RCC 7860 (cell line): Measurements from ENCODE around the gene GPR146.
"Not testable (repeated sequence)": the region's sequence is repeated elsewhere in the genome, so short reads cannot be mapped to it uniquely, and the experiment has no call there.

ENCODE experiments used
- DNase-seq: peaks from one replicate; pipeline ENCODE4 v3.0.0-alpha.2; 2015; ENCODE audit warnings: low spot score
- FAIRE-seq: peaks from 2 replicates; lab custom pipeline; 2012; peaks lifted over from hg19 to GRCh38; lab: Jason Lieb, UNC

The GPR146 gene

DNA sequence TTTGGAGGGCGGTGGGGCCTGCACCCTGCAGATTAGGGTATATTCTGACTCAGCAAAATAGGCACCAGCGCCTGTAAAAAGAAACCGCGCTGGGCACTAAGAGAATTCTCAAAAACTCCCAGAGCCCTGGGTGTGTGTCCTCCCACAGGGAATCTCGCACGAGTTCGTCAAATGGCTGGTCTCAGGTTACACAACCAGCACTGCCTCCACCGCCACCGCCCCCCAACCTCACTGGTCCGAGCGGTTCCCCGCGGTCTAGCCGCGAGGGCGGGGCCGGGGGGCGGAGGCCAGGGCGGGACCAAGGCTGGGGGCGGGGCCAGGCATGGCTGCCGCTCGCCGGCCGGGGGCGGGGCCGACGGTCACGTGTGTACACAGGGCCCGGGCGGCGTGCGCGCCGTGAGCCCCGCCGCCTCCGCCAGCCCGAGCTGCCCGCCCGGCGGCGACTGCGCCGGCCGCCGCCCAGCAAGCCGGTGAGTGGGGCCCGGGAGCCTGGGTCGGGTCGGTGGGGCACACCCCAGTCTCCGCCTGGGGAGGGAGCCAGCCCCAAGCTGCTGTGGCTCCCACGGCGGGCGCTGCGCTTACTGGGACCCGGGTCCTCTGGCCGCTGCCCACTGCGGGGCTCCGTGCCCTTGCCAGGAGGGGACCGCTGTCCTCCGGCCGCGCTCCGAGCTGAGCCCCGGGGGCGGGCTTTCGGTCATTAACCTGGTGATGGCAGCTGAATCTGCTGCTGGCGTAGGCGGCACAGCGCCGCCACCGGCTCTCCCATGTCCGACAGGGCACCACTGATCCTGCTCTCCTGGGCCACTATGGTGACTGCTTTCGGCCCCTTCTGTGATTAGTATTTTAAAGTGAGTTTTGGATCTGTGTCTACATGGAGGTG, at the start of gene GPR146:
Gene GPR146 (plus strand): TSS at position 358 of the 880 bp plus-strand sequence. CDS start 12,970 bp downstream, outside the sequence.
- peak; percentile 81 for DNase-seq
- FAIRE-seq, result no peak

GRCh38 chr7:994592-995308, 49.6 kb upstream of the GPR146 start:
- FAIRE-seq (no peak), DNase-seq (no peak)

GRCh38 chr7:995571-995970, 48.8 kb upstream of the GPR146 start:
- DNase-seq (no peak), FAIRE-seq (no peak)

DNA sequence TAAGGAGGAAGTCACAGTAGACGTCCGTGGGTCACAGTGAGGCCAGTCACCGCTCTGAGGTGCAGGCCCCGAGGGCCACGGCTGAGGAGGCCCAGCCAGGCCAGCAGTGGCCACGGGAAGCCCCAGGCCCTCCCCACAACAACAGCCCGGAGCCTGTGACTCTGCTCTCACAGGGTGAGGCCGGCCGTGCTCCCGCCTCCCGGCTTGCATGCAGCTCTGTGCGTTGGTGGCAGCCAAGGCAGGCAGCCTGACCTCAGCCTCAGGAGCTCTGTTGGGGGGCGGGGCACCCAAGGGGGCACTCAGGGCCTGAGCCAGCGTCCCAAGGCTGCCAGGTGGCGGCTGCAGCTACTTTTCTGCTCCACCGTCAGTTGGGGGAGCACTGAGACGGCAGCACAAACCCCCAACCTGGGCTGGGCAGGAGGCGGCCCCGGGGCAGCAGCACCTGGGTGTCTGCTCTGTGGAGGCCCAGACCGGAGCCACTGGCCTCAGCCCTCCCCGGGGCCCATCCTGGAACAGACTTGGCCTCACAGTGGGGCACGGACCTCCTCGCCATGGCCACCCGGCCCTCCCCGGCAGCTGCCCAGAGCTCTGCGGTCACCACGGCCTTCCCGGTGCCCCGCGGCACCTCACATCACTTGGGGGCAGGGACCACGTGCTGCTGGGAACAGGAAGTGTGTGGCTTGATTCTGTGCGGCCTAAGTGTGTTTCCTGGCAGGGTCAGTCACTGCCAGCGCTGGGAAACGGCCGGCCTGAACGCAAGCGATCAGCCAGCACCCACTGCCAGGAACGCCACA, 48.1 kb upstream of the GPR146 start:
- FAIRE-seq (no peak), DNase-seq (no peak)

DNA sequence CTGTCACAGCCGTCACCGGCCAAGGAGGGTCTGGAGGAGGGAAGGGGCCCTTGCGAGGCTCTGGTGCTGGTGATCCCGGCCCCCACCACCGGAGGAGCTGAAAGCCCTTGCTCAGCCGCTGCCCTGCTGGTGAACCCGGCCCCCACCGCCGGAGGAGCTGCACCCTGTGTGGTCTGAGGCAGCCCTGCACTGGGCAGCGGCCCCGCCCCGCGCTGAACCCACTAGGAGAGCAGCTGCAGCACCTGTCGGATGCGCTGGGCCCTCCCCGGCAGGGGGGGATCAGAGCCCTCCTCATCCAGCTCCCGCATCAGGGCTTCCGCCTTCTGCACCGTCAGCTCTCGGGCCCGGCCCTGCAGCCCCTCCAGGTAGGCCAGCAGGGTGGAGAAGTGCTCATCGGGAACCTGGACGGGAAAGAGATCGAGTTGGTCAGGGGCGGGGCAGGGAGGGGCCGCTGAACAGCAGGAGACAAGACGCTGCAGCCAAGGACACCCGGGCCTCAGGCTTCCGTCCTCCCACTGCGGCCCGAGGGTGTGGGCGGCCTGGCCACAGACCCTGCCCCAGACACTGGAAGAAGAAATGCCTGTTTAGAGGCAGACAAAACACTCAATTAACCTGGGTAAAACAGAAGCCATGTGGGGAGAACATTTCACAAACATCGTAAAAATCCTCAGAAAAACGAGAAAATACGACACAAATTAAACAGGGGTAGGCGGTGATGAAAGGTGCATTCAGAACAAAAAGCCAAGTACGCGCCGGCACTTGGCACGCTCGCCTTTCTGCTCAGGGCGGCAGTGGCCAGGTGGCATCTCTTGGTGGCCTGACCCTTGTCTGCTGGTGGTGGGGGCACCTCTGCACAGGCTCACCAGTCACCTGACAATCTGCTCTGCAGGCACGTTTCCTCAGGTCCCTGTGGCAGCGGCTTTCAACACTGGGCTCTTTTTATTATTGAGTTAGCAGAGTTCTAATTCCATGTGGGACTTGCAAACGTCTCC, 46.6 kb upstream of the GPR146 start:
- DNase-seq (no peak), FAIRE-seq (no peak)

DNA sequence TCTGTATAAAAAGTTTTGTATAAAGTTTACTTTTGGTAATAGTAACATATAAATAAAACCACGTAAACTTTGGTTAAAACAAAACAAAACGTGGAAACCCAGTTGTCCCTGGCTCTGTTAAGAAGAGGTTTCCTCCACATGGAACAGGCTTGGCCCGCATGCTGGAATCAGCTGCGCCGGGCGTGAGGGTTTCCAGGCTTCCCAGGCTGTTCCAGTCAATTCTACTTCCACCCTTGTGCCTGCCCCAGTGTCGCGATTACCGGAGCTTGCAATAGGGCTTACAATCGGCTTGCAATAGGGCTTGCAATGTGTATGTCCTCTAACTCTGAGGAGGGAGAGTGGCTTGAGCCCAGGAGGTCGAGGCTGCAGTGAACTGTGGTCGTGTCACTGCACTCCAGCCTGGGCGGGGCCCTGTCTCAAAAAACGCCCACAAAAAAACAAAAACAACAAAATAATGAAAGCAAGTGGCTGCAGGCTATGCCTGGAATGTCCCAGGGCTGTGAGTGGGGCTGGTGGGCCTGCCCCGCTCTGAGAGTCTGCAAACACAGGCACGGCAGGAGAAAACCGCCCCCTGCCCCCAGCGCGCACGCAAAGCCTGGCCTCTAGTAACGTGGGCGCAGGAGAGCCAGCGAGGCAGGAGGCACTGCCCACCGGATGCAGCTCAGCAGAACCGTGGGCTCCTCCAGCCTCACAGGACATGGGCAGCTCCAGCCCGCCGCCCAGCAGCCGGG, 45.0 kb upstream of the GPR146 start:
- DNase-seq (no peak), FAIRE-seq (no peak)

- FAIRE-seq, result no peak
These were observed 44.1 kb upstream of the GPR146 start for GRCh38 chr7:999941-1000935.

DNA sequence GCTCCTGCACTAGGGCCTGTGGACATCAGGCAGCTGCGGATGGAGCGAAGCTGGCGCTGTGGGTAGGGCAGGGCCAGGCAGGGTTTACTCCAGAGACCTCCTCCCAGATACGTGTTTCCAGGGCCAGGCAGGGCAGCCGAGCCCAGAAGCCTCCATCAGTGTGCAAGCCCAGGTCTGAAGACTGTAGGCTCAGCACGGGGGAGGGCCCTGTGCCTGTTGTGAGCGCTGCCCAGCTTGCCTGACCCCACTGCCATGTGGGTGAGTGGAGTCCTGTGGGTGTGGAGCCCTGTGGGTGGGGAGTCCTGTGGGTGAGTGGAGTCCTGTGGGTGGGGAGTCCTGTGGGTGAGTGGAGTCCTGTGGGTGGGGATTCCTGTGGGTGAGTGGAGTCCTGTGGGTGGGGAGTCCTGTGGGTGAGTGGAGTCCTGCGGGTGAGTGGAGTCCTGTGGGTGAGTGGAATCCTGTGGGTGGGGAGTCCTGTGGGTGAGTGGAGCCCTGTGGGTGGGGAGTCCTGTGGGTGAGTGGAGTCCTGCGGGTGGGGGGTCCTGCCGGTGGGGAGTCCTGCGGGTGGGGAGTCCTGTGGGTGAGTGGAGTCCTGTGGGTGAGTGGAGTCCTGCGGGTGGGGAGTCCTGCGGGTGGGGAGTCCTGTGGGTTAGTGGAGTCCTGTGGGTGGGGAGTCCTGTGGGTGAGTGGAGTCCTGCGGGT, 43.1 kb upstream of the GPR146 start:
- FAIRE-seq, DNase-seq: not testable (repeated sequence)

More at GRCh38 chr7:999941-1000935, 44.1 kb upstream of the GPR146 start:
- DNase-seq, result no peak

- DNase-seq, FAIRE-seq: not testable (repeated sequence)
These were observed 42.3 kb upstream of the GPR146 start for GRCh38 chr7:1002026-1002425.

DNA sequence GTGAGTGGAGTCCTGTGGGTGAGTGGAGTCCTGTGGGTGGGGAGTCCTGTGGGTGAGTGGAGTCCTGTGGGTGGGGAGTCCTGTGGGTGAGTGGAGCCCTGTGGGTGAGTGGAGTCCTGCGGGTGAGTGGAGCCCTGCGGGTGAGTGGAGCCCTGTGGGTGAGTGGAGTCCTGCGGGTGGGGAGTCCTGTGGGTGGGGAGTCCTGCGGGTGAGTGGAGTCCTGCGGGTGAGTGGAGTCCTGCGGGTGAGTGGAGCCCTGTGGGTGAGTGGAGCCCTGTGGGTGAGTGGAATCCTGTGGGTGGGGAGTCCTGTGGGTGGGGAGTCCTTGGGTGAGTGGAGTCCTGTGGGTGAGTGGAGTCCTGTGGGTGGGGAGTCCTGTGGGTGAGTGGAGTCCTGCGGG, 41.9 kb upstream of the GPR146 start:
- not testable (repeated sequence) for DNase-seq, FAIRE-seq

- no peak for FAIRE-seq
- DNase-seq, result no peak
These were observed 40.1 kb upstream of the GPR146 start for GRCh38 chr7:1004018-1004852.

DNA sequence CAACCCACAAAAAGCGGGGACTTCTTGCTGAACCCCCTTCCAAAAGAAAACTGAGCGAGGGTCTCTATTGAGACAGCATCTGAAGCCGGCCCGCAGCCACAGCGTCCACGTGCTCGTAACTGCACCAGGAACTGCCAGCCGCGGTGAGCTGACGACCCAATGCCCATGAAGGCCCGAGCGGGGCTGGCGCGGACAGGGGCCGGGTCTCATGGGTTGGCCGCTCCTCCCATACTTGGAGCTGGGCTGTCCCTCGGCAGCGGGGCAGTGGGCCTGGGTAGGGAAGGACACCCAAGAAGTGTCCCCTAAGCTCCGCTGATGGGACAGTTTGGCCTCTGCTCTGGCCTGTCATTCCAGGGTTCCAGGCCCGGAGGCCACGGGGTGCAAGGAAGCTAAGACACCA, 39.0 kb upstream of the GPR146 start:
- no peak for DNase-seq
- FAIRE-seq, result no peak

DNA sequence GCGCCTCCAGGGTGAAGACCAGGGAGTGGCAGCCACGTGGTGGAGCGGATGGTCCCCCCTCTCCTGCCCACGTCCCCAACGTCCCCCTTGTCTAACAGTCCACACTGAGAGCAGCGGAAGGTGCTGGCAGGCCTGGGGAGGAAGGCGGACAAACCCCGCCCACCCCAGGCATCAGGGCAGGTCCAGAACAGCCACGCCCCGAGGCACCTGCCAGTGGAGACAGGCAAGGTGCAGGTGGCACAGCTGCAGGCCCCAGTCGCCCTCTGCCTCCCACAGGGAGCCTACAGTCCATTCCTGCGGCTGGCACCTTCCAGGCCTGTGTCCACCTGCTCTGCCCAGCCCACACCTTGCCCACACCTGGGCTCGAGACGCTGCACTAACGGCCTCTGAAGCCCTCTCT, 36.4 kb upstream of the GPR146 start:
- DNase-seq (no peak), FAIRE-seq (no peak)

DNA sequence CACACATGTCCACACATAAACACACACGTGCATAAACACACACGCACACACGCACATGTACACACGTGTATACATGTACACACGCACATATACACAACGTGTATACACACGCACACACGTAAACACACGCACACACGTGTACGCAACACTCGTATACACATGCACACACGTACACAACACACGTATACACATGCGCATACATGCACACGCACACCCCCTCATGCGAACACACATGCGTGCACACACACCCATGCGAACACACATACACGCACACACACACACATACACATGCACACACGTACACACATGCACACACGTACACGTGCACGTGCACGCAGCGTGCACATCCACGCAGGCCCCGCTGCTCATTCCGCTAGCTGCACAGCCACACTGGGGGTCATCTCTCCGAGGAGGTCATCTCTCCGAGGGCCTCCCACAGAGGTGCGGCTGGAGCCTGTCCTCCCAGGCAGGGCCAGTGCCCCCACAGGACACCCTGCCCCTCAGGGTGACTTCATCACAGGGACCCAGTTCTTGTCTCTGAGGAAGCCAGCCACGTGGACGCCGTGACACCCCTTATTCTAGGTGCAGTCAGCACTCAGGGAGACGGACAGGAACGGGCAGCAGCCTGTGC, 35.5 kb upstream of the GPR146 start:
- DNase-seq (no peak), FAIRE-seq (no peak)

DNA sequence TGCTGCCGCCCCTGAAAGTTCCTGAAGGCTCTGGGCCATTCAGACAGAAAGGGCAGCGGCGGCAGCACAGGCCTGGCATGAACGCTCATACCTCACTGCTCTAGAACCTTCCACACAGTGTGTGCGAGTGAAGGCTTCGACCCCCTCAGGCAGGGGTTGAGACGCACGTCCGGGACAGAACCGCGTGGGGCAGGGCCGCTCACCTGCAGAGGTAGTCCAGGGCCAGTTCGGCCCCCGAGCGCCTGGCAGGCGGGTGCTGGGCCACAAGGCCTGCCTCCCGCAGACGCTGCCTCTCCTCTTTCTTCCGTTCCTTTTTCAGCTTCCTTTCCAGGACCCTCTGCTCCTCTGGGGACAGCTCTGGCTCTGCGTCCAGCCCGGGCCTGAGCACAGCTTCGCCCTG, 34.6 kb upstream of the GPR146 start:
- DNase-seq (no peak), FAIRE-seq (no peak)

GRCh38 chr7:1010226-1010625, 34.1 kb upstream of the GPR146 start:
- FAIRE-seq (no peak), DNase-seq (no peak)
